Measurements from ENCODE around the gene MCF2L2. TPM values are rescaled to one million over a fixed set of nuclear protein-coding genes. Genes with fewer than 3 reads are reported as not detected.

MCF2L2 gene
- total RNA-seq, 1 donor from 2014 or later = not detected

GRCh38 chr3:183438735-183439134 lies 10.3 kb upstream of the MCF2L2 start:
- Histone ChIP-seq H3K9me3 (peaks cover 0 to 4% of the 10 kb centered on the region in 2 donors), H3K27me3 (no peaks in the 10 kb centered on the region), H3K4me3 (no peak overlapping the region), H3K36me3 (no peaks in the 10 kb centered on the region), H3K4me1 (no peaks in the 10 kb centered on the region), H3K27ac (no peak overlapping the region)
- TF ChIP-seq CTCF (IDR thresholded peaks at IDR 0.05) = no peak
- DNase-seq (ENCODE audit: low spot score in 2 of 2) = no peak
- intact Hi-C loops (cut with DNase I) = no loop called here

- no peak for DNase-seq (ENCODE audit: low spot score in 2 of 2)
- intact Hi-C loops (cut with DNase I) = no loop called here
- TF ChIP-seq CTCF (IDR thresholded peaks at IDR 0.05) = no peak
Observed at GRCh38 chr3:183437666-183438564, 9.5 kb upstream of the MCF2L2 start.

GRCh38 chr3:183437061-183437460 lies 8.6 kb upstream of the MCF2L2 start:
- DNase-seq (ENCODE audit: low spot score in 2 of 2) = no peak
- Histone ChIP-seq H3K4me3 (no peak overlapping the region), H3K27me3 (no peaks in the 10 kb centered on the region), H3K27ac (no peak overlapping the region), H3K4me1 (no peaks in the 10 kb centered on the region), H3K36me3 (no peaks in the 10 kb centered on the region), H3K9me3 (no peaks in the 10 kb centered on the region)
- intact Hi-C loops (cut with DNase I) = no loop called here
- TF ChIP-seq CTCF (IDR thresholded peaks at IDR 0.05) = no peak

More at GRCh38 chr3:183437666-183438564, 9.5 kb upstream of the MCF2L2 start:
- H3K4me3 ChIP-seq = no peak overlapping the region
- no peaks in the 10 kb centered on the region for H3K27me3 ChIP-seq
- H3K27ac ChIP-seq = no peak overlapping the region
- H3K4me1 ChIP-seq = no peaks in the 10 kb centered on the region
- no peaks in the 10 kb centered on the region for H3K9me3 ChIP-seq
- H3K36me3 ChIP-seq = no peaks in the 10 kb centered on the region

- Histone ChIP-seq H3K36me3 (no peaks in the 10 kb centered on the region), H3K9me3 (no peaks in the 10 kb centered on the region), H3K27me3 (no peaks in the 10 kb centered on the region), H3K4me3 (no peak overlapping the region), H3K27ac (no peak overlapping the region), H3K4me1 (no peaks in the 10 kb centered on the region)
- intact Hi-C loops (cut with DNase I) = no loop called here
- no peak for DNase-seq (ENCODE audit: low spot score in 2 of 2)
- no peak for TF ChIP-seq CTCF (IDR thresholded peaks at IDR 0.05)
Observed at GRCh38 chr3:183435661-183436060, 7.2 kb upstream of the MCF2L2 start.

- no peak for TF ChIP-seq CTCF (IDR thresholded peaks at IDR 0.05)
- H3K27me3 ChIP-seq = no peaks in the 10 kb centered on the region
- H3K27ac ChIP-seq = no peak overlapping the region
- H3K36me3 ChIP-seq = no peaks in the 10 kb centered on the region
- no peaks in the 10 kb centered on the region for H3K9me3 ChIP-seq
- no peak for DNase-seq (ENCODE audit: low spot score in 2 of 2)
- H3K4me1 ChIP-seq = no peaks in the 10 kb centered on the region
- H3K4me3 ChIP-seq = no peak overlapping the region
- intact Hi-C loops (cut with DNase I) = no loop called here
Observed at GRCh38 chr3:183434992-183435391, 6.6 kb upstream of the MCF2L2 start.
